Muscle layer of duodenum (tissue), 2 donors: ENCODE measurements around the gene COX6B2.

ENCODE experiments used
- H3K27ac ChIP-seq: one replicate; pipeline ENCODE4 v1.7.0; 2013; ENCODE audit warnings: mild to moderate bottlenecking, low read length
- H3K27me3 ChIP-seq: one replicate; pipeline ENCODE4 v1.7.0; 2013; ENCODE audit warnings: low read depth, mild to moderate bottlenecking, control low read depth, low read length
- H3K36me3 ChIP-seq, 2 donors: one replicate each; pipeline ENCODE4 v1.7.0; 2013; ENCODE audit warnings: low read length in 2 of 2, control low read depth in 1 of 2, mild to moderate bottlenecking in 1 of 2; ENCODE audit not compliant: insufficient read depth in 2 of 2, control insufficient read depth in 1 of 2
- H3K4me1 ChIP-seq, 2 donors: one replicate each; pipeline ENCODE4 v1.7.0; 2013; ENCODE audit warnings: low read length in 2 of 2, mild to moderate bottlenecking in 2 of 2, control low read depth in 1 of 2, moderate library complexity in 1 of 2; ENCODE audit not compliant: insufficient read depth in 2 of 2, control insufficient read depth in 1 of 2
- H3K4me3 ChIP-seq, 2 donors: one replicate each; pipeline ENCODE4 v1.7.0; 2013; ENCODE audit warnings: low read length in 2 of 2, low read depth in 1 of 2, mild to moderate bottlenecking in 1 of 2
- H3K9me3 ChIP-seq, 2 donors: one replicate each; pipeline ENCODE4 v1.7.0; 2013; ENCODE audit warnings: low read length in 2 of 2, control low read depth in 1 of 2, mild to moderate bottlenecking in 1 of 2; ENCODE audit not compliant: control insufficient read depth in 1 of 2
- donor health status: healthy.

COX6B2 gene

DNA sequence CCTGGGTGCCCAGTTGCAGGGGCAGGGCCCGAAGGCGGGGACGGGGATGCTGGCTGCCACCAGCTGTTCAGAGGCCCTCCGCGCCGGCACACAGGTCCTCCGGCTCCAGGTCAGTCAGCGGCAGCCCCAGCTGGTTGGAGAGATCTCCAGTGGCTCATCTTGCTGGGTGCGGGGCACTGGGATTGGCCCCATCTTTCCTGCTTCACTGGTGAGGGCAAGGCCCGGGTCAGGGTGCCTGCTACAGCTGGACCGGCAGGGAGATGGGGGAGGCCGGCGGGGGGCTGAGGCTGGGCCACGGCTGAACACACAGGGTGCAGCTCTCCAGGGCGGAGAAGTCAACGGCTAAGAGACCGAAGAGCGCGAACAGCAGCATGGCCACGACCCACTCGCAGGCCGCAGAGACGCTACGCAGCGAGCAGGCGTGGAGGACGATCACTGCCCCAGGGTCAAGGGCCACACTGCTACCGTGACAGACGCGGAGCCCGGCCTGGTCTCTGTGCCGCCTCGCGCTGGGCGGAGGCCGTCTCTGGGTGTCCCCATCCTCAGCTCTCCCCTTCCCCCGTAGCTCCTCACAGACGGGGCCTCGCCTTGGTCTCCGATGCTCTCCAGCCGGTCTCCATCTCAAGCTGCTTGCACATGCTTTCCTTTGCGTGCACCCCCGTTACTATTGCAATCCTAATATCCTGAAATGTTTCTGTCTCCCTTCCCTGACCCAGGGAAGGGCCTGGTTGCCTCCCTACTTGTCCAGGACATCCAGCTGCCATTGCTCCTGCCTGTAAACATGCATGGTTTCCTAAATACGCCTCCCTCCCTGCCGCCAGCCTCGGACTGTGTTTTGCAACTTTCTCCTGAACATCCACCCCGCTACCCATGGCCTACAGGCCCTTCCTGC lies 41.7 kb downstream of the COX6B2 start:
- H3K27me3 ChIP-seq, result no peaks in the 10 kb centered on the region
- H3K4me3 ChIP-seq, result no peak overlapping the region
- H3K9me3 ChIP-seq, result no peaks in the 10 kb centered on the region
- no peak overlapping the region for H3K27ac ChIP-seq
- H3K36me3 ChIP-seq, result peaks cover 0 to 19% of the 10 kb centered on the region in 2 donors
- H3K4me1 ChIP-seq, result no peaks in the 10 kb centered on the region

DNA sequence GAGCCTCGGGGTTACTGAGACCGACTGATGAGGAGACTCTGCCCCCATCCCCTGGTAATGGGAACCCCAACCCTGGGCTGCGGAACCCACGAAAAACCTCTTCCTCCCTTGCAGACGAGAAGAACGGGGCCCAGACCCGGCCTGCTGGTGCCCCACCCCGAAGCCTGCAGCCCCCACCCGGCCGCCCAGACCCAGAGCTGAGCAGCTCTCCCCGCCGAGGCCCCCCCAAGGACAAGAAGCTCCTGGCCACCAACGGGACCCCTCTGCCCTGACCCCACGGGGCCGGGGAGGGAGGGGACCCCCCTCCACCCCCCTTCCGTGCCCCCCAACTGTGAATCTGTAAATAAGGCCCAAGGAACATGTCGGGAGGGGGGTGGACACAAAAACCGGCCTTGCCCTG lies 42.7 kb downstream of the COX6B2 start:
- H3K27me3 ChIP-seq, result no peaks in the 10 kb centered on the region
- H3K27ac ChIP-seq, result no peak overlapping the region
- H3K4me3 ChIP-seq, result no peak overlapping the region
- peaks cover 0 to 22% of the 10 kb centered on the region in 2 donors for H3K36me3 ChIP-seq
- no peaks in the 10 kb centered on the region for H3K9me3 ChIP-seq
- no peaks in the 10 kb centered on the region for H3K4me1 ChIP-seq

DNA sequence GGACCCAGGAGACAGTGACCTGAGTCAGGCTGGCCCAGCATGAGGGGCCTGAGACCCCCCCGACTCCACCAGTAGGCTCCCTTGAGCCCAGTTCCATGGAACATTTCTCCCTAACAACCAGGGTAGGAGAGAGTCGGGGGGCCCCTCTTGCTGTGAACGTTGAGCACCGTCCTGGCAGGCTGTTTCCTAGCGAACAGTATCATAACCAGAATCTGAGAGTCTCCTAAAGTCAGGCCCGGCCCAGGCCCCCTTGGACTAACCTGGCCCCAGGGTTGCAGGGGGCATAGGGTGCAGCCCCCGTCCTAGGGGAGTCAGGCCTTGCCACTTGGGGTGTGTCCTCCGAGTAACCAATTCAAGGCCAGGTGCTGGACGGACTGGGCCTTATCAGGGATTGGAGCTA lies 43.1 kb downstream of the COX6B2 start:
- no peaks in the 10 kb centered on the region for H3K9me3 ChIP-seq
- no peak overlapping the region for H3K4me3 ChIP-seq
- peaks cover 0 to 26% of the 10 kb centered on the region in 2 donors for H3K36me3 ChIP-seq
- no peaks in the 10 kb centered on the region for H3K4me1 ChIP-seq
- H3K27ac ChIP-seq, result no peak overlapping the region
- no peaks in the 10 kb centered on the region for H3K27me3 ChIP-seq

DNA sequence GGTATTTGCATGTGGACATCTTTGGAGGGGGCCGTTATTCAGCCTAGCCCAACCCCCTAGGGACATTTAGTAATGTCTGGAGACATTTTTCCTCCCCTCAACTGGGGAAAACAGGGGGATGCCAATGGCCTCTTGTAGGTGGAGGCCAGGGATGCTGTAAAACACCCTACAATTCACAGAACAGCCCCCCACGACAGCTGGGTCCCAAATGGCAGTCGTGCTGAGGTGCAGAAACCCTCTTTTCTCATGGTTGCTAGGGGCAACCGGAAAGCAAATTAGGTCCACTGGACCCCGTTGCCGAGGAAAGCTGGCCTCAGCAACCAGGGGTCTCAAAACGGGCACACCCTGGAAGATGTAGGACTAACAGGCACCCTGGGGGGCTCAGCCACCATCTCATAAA lies 44.0 kb downstream of the COX6B2 start:
- Histone ChIP-seq H3K9me3 (no peaks in the 10 kb centered on the region), H3K27ac (no peak overlapping the region), H3K4me1 (no peaks in the 10 kb centered on the region), H3K27me3 (no peaks in the 10 kb centered on the region), H3K4me3 (no peak overlapping the region), H3K36me3 (peaks cover 0 to 35% of the 10 kb centered on the region in 2 donors)

DNA sequence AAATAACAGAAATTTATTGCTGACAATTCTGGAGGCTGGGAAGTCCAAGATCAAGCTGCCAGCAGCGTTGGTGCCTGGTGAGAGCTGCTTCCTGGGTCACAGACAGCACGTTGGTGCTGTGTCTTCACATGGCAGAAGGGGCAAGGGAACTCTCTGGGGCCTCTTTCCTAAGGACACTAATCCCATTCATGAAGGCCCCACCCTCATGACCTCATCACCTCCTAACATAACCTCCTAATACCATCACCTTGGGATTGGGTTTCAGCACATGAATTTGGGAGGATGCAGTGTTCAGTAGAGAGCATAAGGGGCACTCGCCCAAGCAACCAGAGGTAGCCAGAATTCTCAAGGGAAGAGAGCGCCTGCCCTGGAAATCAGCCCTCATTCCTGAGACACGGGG lies 45.1 kb downstream of the COX6B2 start:
- H3K27me3 ChIP-seq, result no peaks in the 10 kb centered on the region
- no peak overlapping the region for H3K4me3 ChIP-seq
- H3K36me3 ChIP-seq, result peaks cover 0 to 41% of the 10 kb centered on the region in 2 donors
- no peaks in the 10 kb centered on the region for H3K9me3 ChIP-seq
- no peaks in the 10 kb centered on the region for H3K4me1 ChIP-seq
- H3K27ac ChIP-seq, result no peak overlapping the region

DNA sequence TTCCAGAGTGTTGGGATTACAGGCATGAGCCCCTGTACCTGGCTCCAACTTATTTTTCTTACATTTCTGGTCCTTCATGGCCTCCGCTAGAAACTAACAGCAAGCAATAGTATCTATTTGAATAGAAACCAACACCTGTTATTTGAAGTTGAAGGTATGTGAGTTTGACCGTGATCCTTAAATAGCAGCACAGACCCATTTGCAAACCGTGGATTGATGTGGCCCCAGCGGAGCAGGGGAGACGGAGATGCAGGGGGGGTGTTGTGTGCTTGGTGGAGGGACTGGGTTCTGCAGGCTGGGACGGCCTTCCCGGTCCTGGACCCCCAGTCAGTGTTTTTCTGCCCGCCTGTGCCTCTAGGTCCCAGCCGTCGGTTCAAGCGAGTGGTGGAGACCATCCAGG lies 46.2 kb downstream of the COX6B2 start:
- Histone ChIP-seq H3K27me3 (no peaks in the 10 kb centered on the region), H3K36me3 (peaks cover 2 to 50% of the 10 kb centered on the region in 2 donors), H3K4me3 (no peak overlapping the region), H3K4me1 (no peaks in the 10 kb centered on the region), H3K9me3 (no peaks in the 10 kb centered on the region), H3K27ac (no peak overlapping the region)

DNA sequence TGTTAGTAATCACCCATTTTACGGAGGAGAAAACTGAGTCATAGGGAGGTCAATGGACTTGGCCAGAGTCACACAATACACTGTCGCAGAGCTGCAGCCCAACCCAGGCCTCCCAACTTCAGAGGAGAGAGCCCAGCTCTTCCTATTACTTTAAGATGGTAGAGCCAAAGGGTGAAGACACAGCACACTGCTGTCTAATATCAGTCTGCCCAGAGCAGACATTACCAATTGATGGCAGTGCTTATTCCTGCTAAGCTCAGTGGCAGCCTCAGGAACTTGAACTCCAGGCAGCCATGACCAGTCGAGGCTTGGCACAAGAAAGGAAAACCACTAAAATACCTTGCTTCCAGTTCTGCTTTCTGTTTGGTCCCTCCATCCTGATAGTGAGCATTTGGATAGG lies 47.8 kb downstream of the COX6B2 start:
- H3K27me3 ChIP-seq, result no peaks in the 10 kb centered on the region
- no peaks in the 10 kb centered on the region for H3K9me3 ChIP-seq
- peaks cover 6 to 58% of the 10 kb centered on the region in 2 donors for H3K36me3 ChIP-seq
- H3K4me1 ChIP-seq, result peaks cover 0 to 4% of the 10 kb centered on the region in 2 donors
- no peak overlapping the region for H3K27ac ChIP-seq
- H3K4me3 ChIP-seq, result no peak overlapping the region

DNA sequence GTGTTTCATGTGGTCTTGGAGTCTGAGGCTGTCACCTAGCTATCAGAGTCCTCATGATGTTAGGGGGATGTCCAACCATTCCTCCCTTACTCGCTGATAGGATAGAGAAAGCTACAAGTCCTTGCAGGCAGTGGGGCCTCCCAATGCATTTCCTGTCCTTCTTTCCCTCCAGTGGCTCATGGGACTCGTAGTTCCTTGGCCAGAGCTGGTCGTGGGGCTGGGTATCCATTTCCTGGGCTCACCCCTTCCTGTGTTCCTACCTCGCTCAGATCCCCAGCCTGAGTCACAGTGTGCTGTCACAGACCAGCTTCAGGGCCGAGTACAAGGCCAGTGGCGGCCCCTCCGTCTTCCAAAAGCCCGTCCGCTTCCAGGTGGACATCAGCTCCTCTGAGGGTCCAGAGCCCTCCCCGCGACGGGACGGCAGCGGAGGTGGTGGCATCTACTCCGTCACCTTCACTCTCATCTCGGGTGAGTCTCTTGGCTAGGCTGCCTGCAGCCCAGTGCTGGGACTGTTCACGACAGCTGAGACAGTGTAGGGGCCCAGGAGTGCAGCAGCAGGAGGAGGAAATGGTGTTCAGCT lies 48.4 kb downstream of the COX6B2 start:
- no peaks in the 10 kb centered on the region for H3K27me3 ChIP-seq
- H3K27ac ChIP-seq, result no peak overlapping the region
- no peaks in the 10 kb centered on the region for H3K9me3 ChIP-seq
- H3K4me1 ChIP-seq, result peaks cover 0 to 10% of the 10 kb centered on the region in 2 donors
- H3K36me3 ChIP-seq, result peaks cover 6 to 58% of the 10 kb centered on the region in 2 donors
- H3K4me3 ChIP-seq, result no peak overlapping the region

DNA sequence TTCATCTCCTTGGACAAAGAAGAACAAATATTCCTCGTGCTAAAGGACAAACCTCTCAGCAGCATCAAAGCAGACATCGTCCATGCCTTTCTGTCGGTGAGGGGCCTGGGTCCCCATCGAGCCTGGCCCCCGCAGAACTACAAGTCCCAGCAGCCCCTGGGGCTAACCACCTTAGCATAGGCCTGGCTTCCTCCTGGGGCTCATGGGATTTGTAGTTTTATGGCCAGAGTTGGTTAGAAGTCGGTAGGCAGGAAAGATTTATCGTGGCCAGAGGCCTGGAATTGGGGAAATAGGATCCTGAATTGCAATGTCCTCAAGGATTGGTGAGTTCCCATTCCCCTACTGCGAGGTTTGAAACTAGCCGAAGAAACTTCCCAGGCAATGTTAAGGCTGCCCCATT lies 49.0 kb downstream of the COX6B2 start:
- peaks cover 0 to 10% of the 10 kb centered on the region in 2 donors for H3K4me1 ChIP-seq
- no peak overlapping the region for H3K27ac ChIP-seq
- H3K4me3 ChIP-seq, result no peak overlapping the region
- H3K27me3 ChIP-seq, result no peaks in the 10 kb centered on the region
- peaks cover 6 to 58% of the 10 kb centered on the region in 2 donors for H3K36me3 ChIP-seq
- H3K9me3 ChIP-seq, result no peaks in the 10 kb centered on the region

DNA sequence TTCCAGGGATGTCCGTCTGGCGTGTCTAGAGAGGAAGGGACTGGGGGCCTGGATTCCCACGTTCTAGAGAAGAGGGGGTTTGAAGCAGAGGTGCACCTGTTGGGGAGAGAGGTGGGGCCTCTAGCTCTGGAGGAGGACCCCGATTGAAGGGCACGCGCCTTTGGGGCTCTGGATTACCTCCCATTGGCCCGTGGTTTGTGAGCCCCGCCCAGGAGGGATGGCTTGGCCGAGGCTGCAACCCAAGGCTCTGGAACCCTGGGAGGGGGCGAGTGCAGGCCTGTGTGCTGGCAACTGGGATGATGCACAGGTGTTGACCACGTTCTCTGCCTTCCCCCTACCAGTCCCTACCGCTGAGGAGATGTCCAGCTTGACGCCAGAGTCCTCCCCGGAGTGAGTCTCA lies 49.5 kb downstream of the COX6B2 start:
- Histone ChIP-seq H3K9me3 (no peaks in the 10 kb centered on the region), H3K27me3 (no peaks in the 10 kb centered on the region), H3K4me3 (no peak overlapping the region), H3K36me3 (peaks cover 6 to 55% of the 10 kb centered on the region in 2 donors), H3K27ac (no peak overlapping the region), H3K4me1 (peaks cover 0 to 10% of the 10 kb centered on the region in 2 donors)

DNA sequence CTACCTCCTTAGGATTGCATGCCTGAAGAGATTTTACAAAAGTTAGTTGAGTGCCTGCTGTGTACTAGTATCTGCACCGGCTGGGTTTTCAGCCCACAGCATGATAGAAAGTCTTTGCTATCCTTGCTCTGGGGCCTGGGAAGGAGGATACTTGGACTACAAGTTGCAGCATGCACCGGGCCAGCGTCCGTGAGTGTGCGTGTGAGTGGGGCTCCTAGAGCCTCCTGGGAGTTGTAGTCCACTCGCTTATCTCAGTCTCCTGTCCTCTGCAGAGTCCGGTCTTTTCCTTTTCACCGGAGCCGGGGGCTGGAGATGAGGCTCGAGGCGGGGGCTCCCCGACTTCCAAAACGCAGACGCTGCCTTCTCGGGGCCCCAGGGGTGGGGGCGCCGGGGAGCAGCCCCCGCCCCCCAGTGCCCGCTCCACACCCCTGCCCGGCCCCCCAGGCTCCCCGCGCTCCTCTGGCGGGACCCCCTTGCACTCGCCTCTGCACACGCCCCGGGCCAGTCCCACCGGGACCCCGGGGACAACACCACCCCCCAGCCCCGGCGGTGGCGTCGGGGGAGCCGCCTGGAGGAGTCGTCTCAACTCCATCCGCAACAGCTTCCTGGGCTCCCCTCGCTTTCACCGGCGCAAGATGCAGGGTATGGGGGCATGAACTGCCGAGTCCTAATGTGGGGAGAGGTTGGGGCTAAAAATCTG lies 50.1 kb downstream of the COX6B2 start:
- no peaks in the 10 kb centered on the region for H3K27me3 ChIP-seq
- peaks cover 0 to 10% of the 10 kb centered on the region in 2 donors for H3K4me1 ChIP-seq
- H3K27ac ChIP-seq, result no peak overlapping the region
- no peaks in the 10 kb centered on the region for H3K9me3 ChIP-seq
- no peak overlapping the region for H3K4me3 ChIP-seq
- H3K36me3 ChIP-seq, result peaks cover 6 to 50% of the 10 kb centered on the region in 2 donors
